Lung (tissue), 12 donors: ENCODE data around the gene EPS15. TPM values are rescaled to one million over a fixed set of nuclear protein-coding genes. Genes with fewer than 3 reads are reported as not detected.

Experiments
- ATAC-seq: fragments of 200-7000 bp; cut with Tn5 transposase; one replicate; pipeline ENCODE4 v1.9.1; 2020; ENCODE audit warnings: moderate number of reproducible peaks; ENCODE audit not compliant: insufficient read depth, low FRiP score
- DNase-seq, 3 donors: peaks; one replicate each; pipeline ENCODE4 v3.0.0-alpha.2; 2013 to 2017
- H3K27ac ChIP-seq, 2 donors: one replicate each; pipeline ENCODE4 v1.5.1; 2013; ENCODE audit warnings: mild to moderate bottlenecking in 2 of 2, moderate library complexity in 2 of 2, control low read depth in 1 of 2, inconsistent platforms in 1 of 2, low read depth in 1 of 2, low read length in 1 of 2
- H3K27me3 ChIP-seq, 3 donors: one replicate each; pipeline ENCODE4 v1.5.1; 2013; ENCODE audit warnings: low read length in 2 of 3; ENCODE audit not compliant: control insufficient read depth in 3 of 3, insufficient read depth in 3 of 3
- H3K36me3 ChIP-seq, 4 donors: one replicate each; pipeline ENCODE4 v1.5.1; 2013; ENCODE audit warnings: low read length in 4 of 4, mild to moderate bottlenecking in 1 of 4, moderate library complexity in 1 of 4; ENCODE audit not compliant: control insufficient read depth in 4 of 4, insufficient read depth in 4 of 4
- H3K4me1 ChIP-seq, 5 donors: one replicate each; pipeline ENCODE4 v1.5.1; 2013; ENCODE audit warnings: low read length in 5 of 5, mild to moderate bottlenecking in 2 of 5, moderate library complexity in 1 of 5; ENCODE audit not compliant: control insufficient read depth in 5 of 5, insufficient read depth in 5 of 5
- H3K4me3 ChIP-seq: one replicate; pipeline ENCODE4 v1.5.1; 2013; ENCODE audit warnings: mild to moderate bottlenecking, control low read depth, moderate library complexity
- H3K9ac ChIP-seq, 2 donors: one replicate each; pipeline ENCODE4 v1.5.1; 2013; ENCODE audit warnings: low read length in 2 of 2, control low read depth in 1 of 2; ENCODE audit not compliant: insufficient read depth in 1 of 2
- H3K9me3 ChIP-seq, 4 donors: one replicate each; pipeline ENCODE4 v1.5.1; 2013; ENCODE audit warnings: low read length in 3 of 4, mild to moderate bottlenecking in 1 of 4, moderate library complexity in 1 of 4; ENCODE audit not compliant: control insufficient read depth in 4 of 4, insufficient read depth in 3 of 4
- WGBS, 2 donors: extraction: QIAGEN DNeasy Blood & Tissue Kit; methylation state at CpG; one replicate each; pipeline ENCODE4 v1.1.7; 2013; 5-methylcytosine and 5-hydroxymethylcytosine counted together
- polyA plus RNA-seq, 2 donors: library from polyadenylated mRNA; stranded (reverse); fragments of 200-250 nt; gene quantifications; one replicate each; pipeline ENCODE4 v1.2.1, GENCODE V29; 2013
- total RNA-seq, 2 donors: library from RNA; depleted of rRNA in 1 of 2; stranded (reverse); fragments of >200 nt in 1 of 2; gene quantifications; one replicate each; pipeline ENCODE4 v1.2.1, GENCODE V29; 2014 to 2021
- TF ChIP-seq, protein P1 (sequence below): IDR thresholded peaks from 2 replicates; pipeline ENCODE4 v1.5.1; 2012; ENCODE audit warnings: mild to moderate bottlenecking; ENCODE audit errors: control extremely low read depth, extremely low read depth
- donor health status: control.
- donor health status: control.
- donor health status: Bipolar disorder and iron deficiency.
- donor health status: healthy.
- donor health status: DM: yes; HTN: yes; CAD: no.

Gene EPS15
- total and polyA plus RNA-seq, 4 donors, result 19.2 to 87.2 (median 45.5) TPM

DNA sequence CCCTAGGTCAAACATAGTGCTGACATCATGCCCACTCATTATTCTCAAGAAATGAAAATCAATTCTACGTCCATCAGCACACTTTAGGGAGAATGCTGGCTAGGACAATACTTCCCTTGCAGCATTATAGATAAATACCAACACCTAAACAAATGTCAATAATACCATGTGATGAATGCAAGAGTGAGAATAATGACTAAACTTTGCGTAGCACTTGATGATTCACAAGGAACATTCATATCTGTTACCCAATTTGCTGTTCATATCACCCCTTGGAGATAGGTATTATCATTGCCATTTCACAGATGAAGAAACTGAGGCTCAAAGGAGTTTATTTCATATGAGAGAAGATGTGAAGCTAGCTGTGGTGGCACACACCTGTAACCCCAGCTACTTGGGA, 24.8 kb upstream of the EPS15 start:
- Histone ChIP-seq H3K4me3 (no peak overlapping the region), H3K4me1 (no peaks in the 10 kb centered on the region), H3K9me3 (no peaks in the 10 kb centered on the region), H3K36me3 (no peaks in the 10 kb centered on the region), H3K9ac (no peak overlapping the region), H3K27me3 (no peaks in the 10 kb centered on the region), H3K27ac (no peak overlapping the region)
- no peak for DNase-seq
- WGBS, 2 donors, result 86 to 94% methylated on average over 2 of the region's 2 CpGs
- TF ChIP-seq, protein P1, sequence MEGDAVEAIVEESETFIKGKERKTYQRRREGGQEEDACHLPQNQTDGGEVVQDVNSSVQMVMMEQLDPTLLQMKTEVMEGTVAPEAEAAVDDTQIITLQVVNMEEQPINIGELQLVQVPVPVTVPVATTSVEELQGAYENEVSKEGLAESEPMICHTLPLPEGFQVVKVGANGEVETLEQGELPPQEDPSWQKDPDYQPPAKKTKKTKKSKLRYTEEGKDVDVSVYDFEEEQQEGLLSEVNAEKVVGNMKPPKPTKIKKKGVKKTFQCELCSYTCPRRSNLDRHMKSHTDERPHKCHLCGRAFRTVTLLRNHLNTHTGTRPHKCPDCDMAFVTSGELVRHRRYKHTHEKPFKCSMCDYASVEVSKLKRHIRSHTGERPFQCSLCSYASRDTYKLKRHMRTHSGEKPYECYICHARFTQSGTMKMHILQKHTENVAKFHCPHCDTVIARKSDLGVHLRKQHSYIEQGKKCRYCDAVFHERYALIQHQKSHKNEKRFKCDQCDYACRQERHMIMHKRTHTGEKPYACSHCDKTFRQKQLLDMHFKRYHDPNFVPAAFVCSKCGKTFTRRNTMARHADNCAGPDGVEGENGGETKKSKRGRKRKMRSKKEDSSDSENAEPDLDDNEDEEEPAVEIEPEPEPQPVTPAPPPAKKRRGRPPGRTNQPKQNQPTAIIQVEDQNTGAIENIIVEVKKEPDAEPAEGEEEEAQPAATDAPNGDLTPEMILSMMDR, result no peak
- no peak for ATAC-seq

DNA sequence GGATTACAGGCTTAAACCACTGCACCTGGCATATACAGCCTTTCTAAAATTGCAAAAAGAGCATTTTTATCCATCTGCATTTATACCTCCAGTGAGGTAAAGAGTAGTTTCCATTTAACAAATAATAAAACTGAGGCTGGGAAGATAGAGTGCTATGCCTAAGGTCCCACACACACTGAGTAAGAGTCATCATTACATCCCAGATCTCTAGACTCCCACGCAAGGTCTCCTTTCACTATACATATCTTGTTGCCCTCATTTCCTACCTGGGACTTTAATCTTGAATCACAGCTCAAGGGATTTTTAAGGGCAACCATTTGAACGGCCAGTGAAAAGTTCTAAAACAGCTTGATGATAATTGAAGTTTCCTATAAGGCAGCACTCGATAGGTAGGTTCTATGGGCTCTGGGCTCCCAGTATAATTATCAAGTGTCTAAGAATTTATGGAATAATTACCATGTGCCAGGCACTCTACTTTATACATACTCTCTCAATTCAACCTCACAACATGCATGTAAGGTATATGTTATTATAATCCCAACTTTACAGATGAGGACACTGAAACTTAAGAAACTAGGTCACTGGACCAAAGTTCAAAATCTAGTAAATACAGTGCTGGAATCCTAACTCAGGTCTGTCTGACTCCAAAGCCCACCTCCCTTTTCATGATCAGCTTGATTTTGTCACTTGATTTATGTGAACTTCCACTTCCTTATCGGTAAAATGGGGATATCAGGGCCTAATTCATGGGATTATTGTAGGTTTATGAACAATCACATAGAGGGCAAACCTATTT, 23.3 kb upstream of the EPS15 start:
- Histone ChIP-seq H3K9me3 (no peaks in the 10 kb centered on the region), H3K27ac (no peak overlapping the region), H3K27me3 (no peaks in the 10 kb centered on the region), H3K9ac (no peak overlapping the region), H3K4me1 (no peaks in the 10 kb centered on the region), H3K4me3 (no peak overlapping the region), H3K36me3 (no peaks in the 10 kb centered on the region)
- DNase-seq, result no peak
- ATAC-seq, result no peak
- TF ChIP-seq, protein P1, result no peak
- WGBS, 2 donors, result 87 to 94% methylated on average over 4 of the region's 4 CpGs

DNA sequence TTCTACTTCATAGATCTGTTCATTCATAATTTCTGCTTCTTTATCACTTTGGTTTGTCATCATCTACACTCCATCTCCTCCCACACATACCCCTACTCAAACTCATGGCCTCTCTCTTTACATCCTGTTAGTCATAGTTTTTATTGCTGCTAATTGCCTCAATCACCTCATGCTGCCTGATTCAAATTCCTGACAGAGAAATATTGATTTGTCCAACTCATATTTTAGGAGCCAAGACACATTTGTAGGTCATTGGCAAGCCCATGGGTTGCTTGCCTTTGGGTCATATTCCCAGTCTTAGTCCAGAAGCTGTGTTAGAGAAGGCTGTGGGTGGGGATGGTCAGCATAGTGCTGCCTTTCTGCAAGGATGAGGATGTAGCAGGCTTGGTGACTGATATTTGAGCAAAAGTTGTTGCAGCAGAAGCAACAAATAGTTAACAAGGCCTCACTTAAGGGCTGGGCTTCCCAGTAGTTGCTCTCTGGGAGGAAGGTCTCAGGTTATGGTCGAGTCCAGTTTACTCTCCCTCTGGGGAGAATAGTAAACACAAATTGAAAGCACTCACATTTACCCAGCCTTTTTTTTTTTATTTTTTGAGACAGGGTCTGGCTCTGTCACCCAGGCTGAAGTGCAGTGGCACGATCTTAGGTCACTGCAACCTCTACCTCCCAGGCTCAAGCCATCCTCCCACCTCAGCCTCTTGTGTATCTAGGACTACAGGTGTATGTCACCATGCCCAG, 22.4 kb upstream of the EPS15 start:
- Histone ChIP-seq H3K36me3 (no peaks in the 10 kb centered on the region), H3K27ac (no peak overlapping the region), H3K9me3 (no peaks in the 10 kb centered on the region), H3K9ac (no peak overlapping the region), H3K27me3 (no peaks in the 10 kb centered on the region), H3K4me1 (no peaks in the 10 kb centered on the region), H3K4me3 (no peak overlapping the region)
- no peak for ATAC-seq
- TF ChIP-seq, protein P1, result no peak
- WGBS, 2 donors, result 55 to 91% methylated on average over 2 of the region's 2 CpGs
- no peak for DNase-seq
